Prostate gland (tissue), 2 donors: ENCODE measurements around the gene GNAI2. TPM values are rescaled to one million over a fixed set of nuclear protein-coding genes. Genes with fewer than 3 reads are reported as not detected.

ENCODE experiments used
- DNase-seq: peaks from one replicate; pipeline ENCODE4 v3.0.0-alpha.2; 2019; ENCODE audit warnings: low spot score
- H3K27ac ChIP-seq, 2 donors: fragments of 200-600 bp; sonication (generic); 2 replicates each; pipeline ENCODE4 v1.5.1; 2017 to 2019
- H3K27me3 ChIP-seq: fragments of 200-600 bp; sonication (generic); replicated peaks from 2 replicates; pipeline ENCODE4 v1.5.1; 2019; ENCODE audit not compliant: insufficient read depth
- H3K36me3 ChIP-seq, 2 donors: fragments of 200-600 bp; sonication (generic); 1 replicate in 1 of 2; 2 replicates in 1 of 2; pipeline versions ENCODE4 v1.5.1 to v1.8.1; 2017 to 2019
- H3K4me1 ChIP-seq: fragments of 200-600 bp; sonication (generic); replicated peaks from 2 replicates; pipeline ENCODE4 v1.5.1; 2019
- H3K4me3 ChIP-seq, 2 donors: fragments of 200-600 bp; sonication (generic); 2 replicates each; pipeline ENCODE4 v1.5.1; 2017 to 2019
- H3K9me3 ChIP-seq: fragments of 200-600 bp; sonication (generic); 2 replicates; pipeline ENCODE4 v1.5.1; 2017
- POLR2A ChIP-seq: fragments of 450-650 bp; IDR thresholded peaks from one replicate; pipeline ENCODE4 v1.6.1; 2016; ENCODE audit warnings: antibody characterized with exemption, mild to moderate bottlenecking
- POLR2AphosphoS5 ChIP-seq: sonication (generic); formaldehyde crosslinking; IDR thresholded peaks from one replicate; pipeline ENCODE4 v1.6.1; 2017; ENCODE audit warnings: antibody characterized with exemption
- WGBS: methylation state at CpG from one replicate; pipeline ENCODE4 v1.1.5; 2018; 5-methylcytosine and 5-hydroxymethylcytosine counted together
- intact Hi-C: fragments of 100-400 bp; cut with DNase I; formaldehyde crosslinking; loops from one replicate; pipeline ENCODE4 v1.14.2; 2022
- total RNA-seq, 2 donors: library from RNA; depleted of rRNA; stranded (reverse); fragments of >200 nt; gene quantifications; one replicate each; pipeline ENCODE4 v1.1.0, GENCODE V29; 2016
- TF ChIP-seq, protein P1 (sequence below), 4 experiments: fragments of 200-600 bp in 2 of 4; fragments of 450-650 bp in 2 of 4; sonication (generic) in 2 of 4; IDR thresholded peaks; 1 replicate in 3 of 4; 2 replicates in 1 of 4; pipeline ENCODE4 v1.5.1; 2016 to 2019; ENCODE audit warnings: antibody characterized with exemption in 4 of 4, mild to moderate bottlenecking in 2 of 4, moderate library complexity in 2 of 4

GNAI2 gene
- total RNA-seq, 2 donors from 2014 or later: 118 to 301 TPM

DNA sequence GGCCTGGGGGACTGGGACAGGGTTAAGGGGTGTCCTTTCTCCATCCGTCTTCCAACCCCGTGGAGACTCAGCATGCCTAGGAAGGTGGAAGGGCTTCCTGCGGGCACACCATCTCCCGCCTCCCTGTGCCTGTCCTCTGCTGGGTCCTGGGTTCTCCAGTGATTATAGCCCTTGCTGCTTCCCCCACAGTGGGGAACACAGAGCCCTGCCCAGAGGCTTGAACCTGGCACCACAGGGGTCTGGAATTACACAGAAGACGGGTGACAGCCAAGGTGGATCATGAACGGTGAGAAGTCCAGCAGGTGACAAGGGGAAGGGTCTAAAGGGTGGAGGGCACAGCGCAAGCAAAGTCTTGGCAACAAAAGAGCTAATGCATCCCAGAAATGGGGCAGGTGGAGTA lies 26.8 kb downstream of the GNAI2 start:
- Histone ChIP-seq H3K4me3 (no peak overlapping the region), H3K36me3 (peaks cover 2 to 5% of the 10 kb centered on the region in 2 donors), H3K4me1 (peaks cover 21% of the 10 kb centered on the region), H3K9me3 (no peaks in the 10 kb centered on the region), H3K27ac (no peak overlapping the region), H3K27me3 (no peaks in the 10 kb centered on the region)
- intact Hi-C loops: no loop called here
- TF ChIP-seq, protein P1, sequence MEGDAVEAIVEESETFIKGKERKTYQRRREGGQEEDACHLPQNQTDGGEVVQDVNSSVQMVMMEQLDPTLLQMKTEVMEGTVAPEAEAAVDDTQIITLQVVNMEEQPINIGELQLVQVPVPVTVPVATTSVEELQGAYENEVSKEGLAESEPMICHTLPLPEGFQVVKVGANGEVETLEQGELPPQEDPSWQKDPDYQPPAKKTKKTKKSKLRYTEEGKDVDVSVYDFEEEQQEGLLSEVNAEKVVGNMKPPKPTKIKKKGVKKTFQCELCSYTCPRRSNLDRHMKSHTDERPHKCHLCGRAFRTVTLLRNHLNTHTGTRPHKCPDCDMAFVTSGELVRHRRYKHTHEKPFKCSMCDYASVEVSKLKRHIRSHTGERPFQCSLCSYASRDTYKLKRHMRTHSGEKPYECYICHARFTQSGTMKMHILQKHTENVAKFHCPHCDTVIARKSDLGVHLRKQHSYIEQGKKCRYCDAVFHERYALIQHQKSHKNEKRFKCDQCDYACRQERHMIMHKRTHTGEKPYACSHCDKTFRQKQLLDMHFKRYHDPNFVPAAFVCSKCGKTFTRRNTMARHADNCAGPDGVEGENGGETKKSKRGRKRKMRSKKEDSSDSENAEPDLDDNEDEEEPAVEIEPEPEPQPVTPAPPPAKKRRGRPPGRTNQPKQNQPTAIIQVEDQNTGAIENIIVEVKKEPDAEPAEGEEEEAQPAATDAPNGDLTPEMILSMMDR (IDR thresholded peaks at IDR 0.05): no peak
- TF ChIP-seq POLR2A (no peak), POLR2AphosphoS5 (no peak)
- 85% methylated on average over 7 of the region's 7 CpGs for WGBS
- no peak for DNase-seq

DNA sequence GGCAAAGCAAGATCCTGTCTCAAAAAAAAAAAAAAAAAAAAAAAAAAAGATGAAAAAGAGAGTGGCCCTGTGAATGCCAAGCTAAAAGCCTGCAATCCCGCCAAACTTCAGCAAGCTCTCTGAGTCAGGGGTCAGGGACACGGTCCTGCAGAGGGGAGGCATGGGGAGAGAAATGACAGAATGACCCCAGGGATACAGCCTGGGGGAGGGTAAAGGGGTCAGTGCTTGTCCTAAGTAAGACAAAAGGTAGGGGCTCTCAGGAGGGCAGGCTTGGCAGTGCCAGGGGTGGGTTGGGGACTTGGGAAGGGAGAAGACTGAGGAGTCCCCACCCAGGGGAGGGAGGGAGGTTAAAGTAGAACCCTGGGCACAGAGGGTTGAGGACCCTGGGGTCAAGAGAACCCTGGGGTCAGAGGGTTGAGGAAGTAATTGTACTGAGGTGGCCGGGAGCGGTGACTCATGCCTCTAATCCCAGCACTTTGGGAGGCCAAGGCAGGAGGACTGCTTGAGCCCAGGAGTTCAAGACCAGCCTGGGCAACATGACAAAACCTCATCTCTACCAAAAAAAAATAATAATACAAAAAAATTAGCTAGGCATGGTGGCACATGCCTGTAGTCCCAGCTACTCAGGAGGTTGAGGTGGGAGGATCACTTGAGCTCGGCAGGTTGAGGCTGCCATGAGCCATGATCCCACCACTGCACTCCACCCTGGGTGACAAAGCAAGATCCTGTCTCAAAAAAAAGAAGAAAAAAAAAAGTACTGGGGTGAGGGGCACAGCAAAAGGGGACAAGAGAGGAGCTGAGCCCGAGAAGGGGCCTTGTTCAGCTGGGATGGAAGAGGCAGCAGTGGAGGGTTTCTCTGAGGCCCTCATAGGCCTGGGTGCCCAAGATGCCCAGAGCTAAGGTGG lies 27.7 kb downstream of the GNAI2 start:
- intact Hi-C loops: no loop called here
- Histone ChIP-seq H3K4me3 (no peak overlapping the region), H3K9me3 (no peaks in the 10 kb centered on the region), H3K4me1 (peaks cover 21% of the 10 kb centered on the region), H3K27me3 (no peaks in the 10 kb centered on the region), H3K36me3 (no peaks in the 10 kb centered on the region), H3K27ac (peak overlapping the region; percentile 80 to 81)
- DNase-seq: no peak
- 63% methylated on average over 6 of the region's 6 CpGs for WGBS
- TF ChIP-seq, protein P1 (IDR thresholded peaks at IDR 0.05): no peak
- no peak for TF ChIP-seq POLR2A
- no peak for TF ChIP-seq POLR2AphosphoS5

DNA sequence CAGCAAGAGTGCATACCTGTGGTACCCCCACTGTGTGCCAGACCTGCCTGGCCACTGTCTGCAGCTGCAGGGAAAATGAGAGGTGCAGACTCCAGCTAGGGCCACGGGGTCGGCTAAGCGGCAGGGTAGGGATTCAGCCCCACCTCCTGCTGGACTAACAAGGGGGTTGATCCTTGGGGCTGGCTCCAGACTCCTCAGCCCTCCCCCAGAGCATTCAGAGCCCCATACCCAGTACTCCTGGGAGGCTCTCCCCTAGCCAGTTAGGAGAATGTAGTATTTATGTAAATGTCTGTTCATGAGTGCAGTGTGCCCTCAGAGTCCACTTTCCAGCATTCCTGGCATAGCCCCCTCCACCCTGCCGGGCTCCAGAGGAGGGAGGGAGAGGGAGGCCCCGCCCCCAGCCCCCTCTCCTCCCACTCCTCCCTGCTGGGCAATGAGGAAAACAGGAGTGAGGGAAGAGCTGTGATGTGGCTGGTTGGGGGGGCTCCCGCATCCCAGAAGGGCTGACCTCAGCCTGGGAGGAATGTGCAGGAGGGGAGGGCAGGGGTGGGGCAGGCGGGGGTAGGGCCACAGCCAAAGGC lies 28.5 kb downstream of the GNAI2 start:
- intact Hi-C loops: no loop called here
- DNase-seq: peak; percentile 52
- Histone ChIP-seq H3K27me3 (no peaks in the 10 kb centered on the region), H3K9me3 (no peaks in the 10 kb centered on the region), H3K36me3 (no peaks in the 10 kb centered on the region), H3K27ac (peak overlapping the region; percentile 80 to 81), H3K4me3 (no peak overlapping the region), H3K4me1 (peaks cover 28% of the 10 kb centered on the region)
- TF ChIP-seq POLR2AphosphoS5: peak; percentile 48
- TF ChIP-seq, protein P1 (IDR thresholded peaks at IDR 0.05): no peak
- 10% methylated on average over 7 of the region's 7 CpGs for WGBS

DNA sequence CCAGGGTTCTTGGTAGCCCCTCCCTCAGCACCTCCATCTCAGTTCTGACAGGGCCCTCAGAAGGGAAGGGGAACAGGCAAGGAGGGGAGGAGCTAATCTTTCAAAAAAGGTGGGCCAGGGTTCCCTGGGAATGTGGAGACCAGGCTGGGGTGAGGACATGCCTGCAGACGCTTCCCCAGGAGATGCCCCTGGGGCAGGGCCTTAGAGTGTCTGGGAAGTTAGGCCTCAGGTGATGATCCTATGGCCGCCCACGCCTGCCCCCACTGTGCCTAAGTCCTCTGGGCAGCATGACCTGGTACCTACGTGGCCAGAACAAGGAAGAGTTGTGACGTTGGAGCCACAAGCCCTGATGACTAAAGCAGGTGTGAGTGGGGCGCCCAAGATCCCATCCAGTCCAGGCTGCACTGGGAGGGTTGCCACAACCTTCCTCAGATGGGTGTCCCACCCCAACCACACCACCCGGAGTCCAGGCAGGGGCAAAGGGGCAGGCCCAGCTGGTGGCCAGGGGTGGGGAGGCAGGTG lies 29.0 kb downstream of the GNAI2 start:
- H3K9me3 ChIP-seq: no peaks in the 10 kb centered on the region
- peaks cover 29% of the 10 kb centered on the region for H3K4me1 ChIP-seq
- no peak for TF ChIP-seq POLR2A
- TF ChIP-seq, protein P1 (IDR thresholded peaks at IDR 0.05): no peak
- no peak for TF ChIP-seq POLR2AphosphoS5
- 49% methylated on average over 6 of the region's 7 CpGs for WGBS
- H3K27ac ChIP-seq: peak overlapping the region; percentile 80 to 81
- intact Hi-C loops: no loop called here
- no peaks in the 10 kb centered on the region for H3K36me3 ChIP-seq
- no peaks in the 10 kb centered on the region for H3K27me3 ChIP-seq
- no peak overlapping the region for H3K4me3 ChIP-seq
- no peak for DNase-seq
